ENCODE measurements around the gene MRPL24. TPM values are rescaled to one million over a fixed set of nuclear protein-coding genes. Genes with fewer than 3 reads are reported as not detected.

The MRPL24 gene
- total RNA-seq, 1 donor, result 17.7 TPM

DNA sequence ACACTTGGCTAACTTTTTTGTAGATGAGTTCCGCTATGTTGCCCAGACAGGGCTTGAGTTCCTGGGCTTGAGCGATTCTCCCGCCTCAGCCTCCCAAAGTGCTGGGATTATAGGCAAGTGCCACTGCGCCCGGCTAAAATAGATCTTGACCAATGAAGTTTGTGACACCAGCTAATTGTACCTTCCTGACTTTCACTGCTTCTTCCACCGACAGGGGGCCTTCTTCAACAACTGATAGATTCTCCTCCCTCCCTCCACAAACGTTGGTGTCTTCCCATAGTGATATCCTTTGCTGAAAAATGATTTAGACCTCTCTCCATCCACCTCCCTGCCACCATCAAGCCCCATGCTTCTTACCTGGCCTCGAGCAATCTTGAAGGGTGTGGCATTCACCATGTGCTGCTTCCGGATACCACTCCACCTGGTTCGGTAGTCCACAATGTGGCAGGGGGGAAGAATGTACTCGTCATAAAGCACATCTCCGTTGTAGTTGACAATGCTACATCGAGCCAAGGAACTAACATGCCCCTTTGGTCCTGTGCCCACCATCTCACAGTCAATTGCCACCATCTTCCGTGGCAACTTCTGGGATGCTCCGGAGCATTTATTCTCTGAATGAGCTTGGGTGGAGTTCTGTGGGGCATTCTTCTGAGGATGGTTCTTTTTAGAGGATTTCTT is 14.2 kb downstream of the MRPL24 start:
- peak overlapping the region; percentile 94 for H3K4me2 ChIP-seq (ENCODE audit: insufficient read depth, low read length)
- H3K9me3 ChIP-seq (ENCODE audit: low read depth, low read length), result no peaks in the 10 kb centered on the region
- H3K36me3 ChIP-seq (ENCODE audit: insufficient read depth, low read length), result peaks cover 30% of the 10 kb centered on the region
- DNase-seq (ENCODE audit: insufficient read length, low spot score, missing footprints), result peak; percentile 93
- TF ChIP-seq, protein P1, sequence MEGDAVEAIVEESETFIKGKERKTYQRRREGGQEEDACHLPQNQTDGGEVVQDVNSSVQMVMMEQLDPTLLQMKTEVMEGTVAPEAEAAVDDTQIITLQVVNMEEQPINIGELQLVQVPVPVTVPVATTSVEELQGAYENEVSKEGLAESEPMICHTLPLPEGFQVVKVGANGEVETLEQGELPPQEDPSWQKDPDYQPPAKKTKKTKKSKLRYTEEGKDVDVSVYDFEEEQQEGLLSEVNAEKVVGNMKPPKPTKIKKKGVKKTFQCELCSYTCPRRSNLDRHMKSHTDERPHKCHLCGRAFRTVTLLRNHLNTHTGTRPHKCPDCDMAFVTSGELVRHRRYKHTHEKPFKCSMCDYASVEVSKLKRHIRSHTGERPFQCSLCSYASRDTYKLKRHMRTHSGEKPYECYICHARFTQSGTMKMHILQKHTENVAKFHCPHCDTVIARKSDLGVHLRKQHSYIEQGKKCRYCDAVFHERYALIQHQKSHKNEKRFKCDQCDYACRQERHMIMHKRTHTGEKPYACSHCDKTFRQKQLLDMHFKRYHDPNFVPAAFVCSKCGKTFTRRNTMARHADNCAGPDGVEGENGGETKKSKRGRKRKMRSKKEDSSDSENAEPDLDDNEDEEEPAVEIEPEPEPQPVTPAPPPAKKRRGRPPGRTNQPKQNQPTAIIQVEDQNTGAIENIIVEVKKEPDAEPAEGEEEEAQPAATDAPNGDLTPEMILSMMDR (IDR thresholded peaks at IDR 0.05; ENCODE audit: extremely low read depth, low read depth, low read length), result peak; percentile 69
- peaks cover 38% of the 10 kb centered on the region for H3K4me1 ChIP-seq (ENCODE audit: insufficient read depth, low read length)
- no peaks in the 10 kb centered on the region for H3K27me3 ChIP-seq (ENCODE audit: insufficient read depth, low read length)
- no peak overlapping the region for H2AFZ ChIP-seq (ENCODE audit: low read length)
- H4K20me1 ChIP-seq (ENCODE audit: insufficient read depth, low read length), result peaks cover 47% of the 10 kb centered on the region
- H3K27ac ChIP-seq (ENCODE audit: low read depth, low read length), result peak overlapping the region; percentile 100
- peak overlapping the region; percentile 82 for H3K4me3 ChIP-seq (ENCODE audit: insufficient read depth, low read length)
- H3K79me2 ChIP-seq (ENCODE audit: insufficient read depth, low read length), result peaks cover 69% of the 10 kb centered on the region

DNA sequence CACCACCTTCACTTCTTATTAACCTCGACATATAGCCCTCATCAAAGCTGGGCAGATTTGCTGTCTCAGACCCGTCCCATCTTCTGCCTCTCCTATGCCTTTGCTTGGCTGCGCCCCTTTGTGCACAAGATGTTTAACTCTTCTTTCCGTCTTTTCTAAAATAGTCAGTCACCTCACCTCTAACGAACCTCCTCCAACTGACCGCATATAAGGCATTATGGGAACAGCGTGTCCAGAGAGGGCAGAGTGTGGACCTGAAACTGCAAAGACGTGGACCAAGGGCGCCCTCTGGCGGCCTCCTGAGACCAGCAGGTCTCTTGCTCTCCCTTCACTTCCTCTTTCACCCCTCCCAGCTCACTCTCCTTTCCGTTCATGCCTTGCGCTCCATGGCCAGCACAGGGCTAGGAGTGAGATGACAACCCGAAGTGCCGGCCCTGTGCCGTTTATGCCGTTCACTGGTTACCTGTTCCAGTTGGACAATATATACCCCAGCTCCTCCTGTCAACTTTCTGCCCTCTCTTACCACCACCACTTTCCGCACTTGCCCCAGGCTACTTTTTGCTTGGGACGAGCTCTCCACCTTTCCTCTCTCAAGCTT is 15.1 kb downstream of the MRPL24 start:
- peaks cover 35% of the 10 kb centered on the region for H3K36me3 ChIP-seq (ENCODE audit: insufficient read depth, low read length)
- H3K27ac ChIP-seq (ENCODE audit: low read depth, low read length), result peak overlapping the region; percentile 30
- no peaks in the 10 kb centered on the region for H3K9me3 ChIP-seq (ENCODE audit: low read depth, low read length)
- H3K4me1 ChIP-seq (ENCODE audit: insufficient read depth, low read length), result peaks cover 38% of the 10 kb centered on the region
- H4K20me1 ChIP-seq (ENCODE audit: insufficient read depth, low read length), result peaks cover 50% of the 10 kb centered on the region
- H3K4me3 ChIP-seq (ENCODE audit: insufficient read depth, low read length), result peak overlapping the region; percentile 82
- no peak overlapping the region for H2AFZ ChIP-seq (ENCODE audit: low read length)
- H3K27me3 ChIP-seq (ENCODE audit: insufficient read depth, low read length), result no peaks in the 10 kb centered on the region
- H3K4me2 ChIP-seq (ENCODE audit: insufficient read depth, low read length), result peak overlapping the region; percentile 94
- peaks cover 74% of the 10 kb centered on the region for H3K79me2 ChIP-seq (ENCODE audit: insufficient read depth, low read length)
- TF ChIP-seq, protein P1 (IDR thresholded peaks at IDR 0.05; ENCODE audit: extremely low read depth, low read depth, low read length), result peak; percentile 98
- DNase-seq (ENCODE audit: insufficient read length, low spot score, missing footprints), result peak; percentile 97

DNA sequence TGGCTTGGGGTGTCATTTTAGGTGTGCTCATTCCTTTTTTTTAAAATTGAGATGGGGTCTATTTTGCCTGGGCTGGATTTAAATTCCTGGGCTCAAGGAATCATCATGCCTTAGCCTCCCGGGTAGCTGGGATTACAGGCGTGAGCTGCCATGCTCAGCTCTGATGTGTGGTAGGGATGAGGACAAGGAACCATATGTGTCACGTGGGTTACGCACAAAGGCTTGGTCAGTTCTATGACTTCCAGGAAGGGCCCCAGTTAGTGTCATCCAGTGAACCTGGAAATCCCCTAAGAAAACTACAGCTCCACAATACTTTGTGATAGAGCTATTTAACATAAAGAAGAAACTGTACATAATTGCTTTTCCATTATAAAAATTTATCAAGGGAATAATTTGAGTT is 19.4 kb downstream of the MRPL24 start:
- Histone ChIP-seq H3K36me3 (ENCODE audit: insufficient read depth, low read length) (peaks cover 35% of the 10 kb centered on the region), H3K27ac (ENCODE audit: low read depth, low read length) (no peak overlapping the region), H3K4me3 (ENCODE audit: insufficient read depth, low read length) (no peak overlapping the region), H3K9me3 (ENCODE audit: low read depth, low read length) (no peaks in the 10 kb centered on the region), H3K4me2 (ENCODE audit: insufficient read depth, low read length) (no peak overlapping the region), H2AFZ (ENCODE audit: low read length) (no peak overlapping the region), H3K27me3 (ENCODE audit: insufficient read depth, low read length) (no peaks in the 10 kb centered on the region), H3K4me1 (ENCODE audit: insufficient read depth, low read length) (peaks cover 16% of the 10 kb centered on the region), H3K79me2 (ENCODE audit: insufficient read depth, low read length) (peaks cover 44% of the 10 kb centered on the region), H4K20me1 (ENCODE audit: insufficient read depth, low read length) (peaks cover 37% of the 10 kb centered on the region)
- TF ChIP-seq, protein P1 (IDR thresholded peaks at IDR 0.05; ENCODE audit: extremely low read depth, low read depth, low read length), result no peak
- DNase-seq (ENCODE audit: insufficient read length, low spot score, missing footprints), result no peak

DNA sequence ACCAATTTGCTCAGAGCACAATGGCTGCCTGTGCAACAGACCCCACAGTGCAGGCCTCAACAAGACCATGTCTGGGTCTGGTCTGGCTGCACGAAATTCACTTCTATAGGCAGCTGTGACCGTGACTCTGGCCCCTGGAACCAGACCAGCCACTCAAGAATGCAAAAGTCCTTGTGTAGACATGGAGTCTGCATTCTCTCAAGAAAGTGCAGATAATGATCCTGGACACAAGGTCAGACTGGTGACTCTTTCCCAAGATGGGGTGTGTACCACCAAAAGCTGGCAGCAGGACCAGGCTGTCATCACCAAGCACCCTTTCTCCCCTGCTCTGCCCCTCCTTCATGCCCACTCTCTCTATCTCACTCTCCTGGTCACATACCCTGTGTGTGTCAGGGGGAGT is 19.8 kb downstream of the MRPL24 start:
- Histone ChIP-seq H3K4me2 (ENCODE audit: insufficient read depth, low read length) (no peak overlapping the region), H3K27me3 (ENCODE audit: insufficient read depth, low read length) (no peaks in the 10 kb centered on the region), H4K20me1 (ENCODE audit: insufficient read depth, low read length) (peaks cover 33% of the 10 kb centered on the region), H3K4me1 (ENCODE audit: insufficient read depth, low read length) (peaks cover 12% of the 10 kb centered on the region), H3K79me2 (ENCODE audit: insufficient read depth, low read length) (peaks cover 40% of the 10 kb centered on the region), H3K9me3 (ENCODE audit: low read depth, low read length) (no peaks in the 10 kb centered on the region), H2AFZ (ENCODE audit: low read length) (no peak overlapping the region), H3K36me3 (ENCODE audit: insufficient read depth, low read length) (peaks cover 33% of the 10 kb centered on the region), H3K4me3 (ENCODE audit: insufficient read depth, low read length) (no peak overlapping the region), H3K27ac (ENCODE audit: low read depth, low read length) (no peak overlapping the region)
- TF ChIP-seq, protein P1 (IDR thresholded peaks at IDR 0.05; ENCODE audit: extremely low read depth, low read depth, low read length), result no peak
- DNase-seq (ENCODE audit: insufficient read length, low spot score, missing footprints), result no peak
